Measurements from ENCODE around the gene EIF4G3. TPM values are rescaled to one million over a fixed set of nuclear protein-coding genes. Genes with fewer than 3 reads are reported as not detected.

EIF4G3 gene
- total and polyA plus RNA-seq, 10 of the 15 experiments (the other 5 are each of a cell fraction or from before 2014, with no cell fraction given), result 7.4 to 45.1 (median 29.1) TPM

DNA sequence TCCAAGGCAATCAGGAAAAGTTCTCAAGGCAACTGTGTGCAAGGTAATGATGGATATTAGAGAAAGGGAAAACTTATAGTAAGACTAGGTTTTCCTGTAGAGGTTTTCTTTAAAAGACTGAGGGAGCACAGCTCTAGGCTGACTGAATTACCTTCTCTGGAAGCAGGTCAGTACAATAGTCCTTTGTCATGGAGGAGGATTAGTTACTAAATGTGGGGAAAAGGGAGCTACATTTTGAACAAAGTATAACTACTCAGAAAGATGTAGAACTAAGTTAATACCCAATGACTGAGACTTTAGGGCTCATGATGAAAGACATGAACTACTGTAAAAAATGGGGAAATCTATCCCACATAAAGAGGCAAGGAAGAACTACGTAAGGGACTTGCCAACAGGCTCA, 241.0 kb downstream of the EIF4G3 start:
- CTCF ChIA-PET, result interaction anchor here (4.5 kb wide), 1 partner anchor 260 kb away, joined by 22 read pairs; no protein-coding TSS in a partner anchor
- intact Hi-C loops (cut with micrococcal nuclease; ENCODE audit: unreplicated experiment), result no loop called here

More for the DNA sequence above, 241.0 kb downstream of the EIF4G3 start:
- RAD21 ChIA-PET (ENCODE audit: unreplicated experiment), result no interaction called here
- Histone ChIP-seq H3K27me3 (replicated peaks in 1 of 2; ENCODE audit: control insufficient read depth in 2 of 2, insufficient read depth in 2 of 2, low read length in 1 of 2) (no peaks in the 10 kb centered on the region), H3K4me1 (ENCODE audit: control insufficient read depth, insufficient read depth, low read length) (peaks cover 15% of the 10 kb centered on the region), H3K36me3 (ENCODE audit: control insufficient read depth in 2 of 2, insufficient read depth in 2 of 2, low read length in 1 of 2) (peaks cover 0 to 3% of the 10 kb centered on the region in 2 experiments; a peak in 1 of 4 replicates), H3K27ac (ENCODE audit: control insufficient read depth, insufficient read depth) (no peak overlapping the region), H3K4me3 (no peak overlapping the region), H2AFZ (ENCODE audit: control insufficient read depth, low read depth, low read length) (no peak overlapping the region), H3K79me2 (ENCODE audit: control insufficient read depth, insufficient read depth, low read length) (no peaks in the 10 kb centered on the region), H3K9ac (ENCODE audit: control insufficient read depth, insufficient read depth, low read length) (no peak overlapping the region), H4K20me1 (ENCODE audit: control insufficient read depth, insufficient read depth) (no peaks in the 10 kb centered on the region), H3K4me2 (ENCODE audit: control insufficient read depth, insufficient read depth) (no peak overlapping the region), H3K9me3 (replicated peaks; ENCODE audit: control insufficient read depth, insufficient read depth, low read length) (no peaks in the 10 kb centered on the region)
- no peak for TF ChIP-seq CBX3 (IDR thresholded peaks at IDR 0.05; ENCODE audit: borderline replicate concordance, low read depth)
- no peak for TF ChIP-seq IKZF2 (IDR thresholded peaks at IDR 0.05)
- TF ChIP-seq IKZF1 (conservative IDR thresholded peaks at IDR 0.05), result no peak
- no peak for TF ChIP-seq POLR2AphosphoS2 (IDR thresholded peaks at IDR 0.05; ENCODE audit: low read depth, low read length)
- TF ChIP-seq REST (IDR thresholded peaks at IDR 0.05; ENCODE audit: low read depth, low read length), result no peak
- TF ChIP-seq POU2F2 (IDR thresholded peaks at IDR 0.05; ENCODE audit: borderline replicate concordance, low read depth, low read length), result no peak
- TF ChIP-seq IRF3 (IDR thresholded peaks at IDR 0.05), result no peak
- no peak for TF ChIP-seq YBX1 (IDR thresholded peaks at IDR 0.05)
- no peak for TF ChIP-seq PML (IDR thresholded peaks at IDR 0.05; ENCODE audit: low read length)
- TF ChIP-seq TBL1XR1 (IDR thresholded peaks at IDR 0.05; ENCODE audit: low read depth, low read length), result no peak
- no peak for TF ChIP-seq EP300 (IDR thresholded peaks at IDR 0.05; ENCODE audit: borderline replicate concordance in 1 of 2, control insufficient read depth in 1 of 2, low read depth in 2 of 2, low read length in 2 of 2)
- no peak for TF ChIP-seq SMAD1 (IDR thresholded peaks at IDR 0.05; ENCODE audit: low read depth, partially characterized antibody)
- TF ChIP-seq GATAD2B (conservative IDR thresholded peaks at IDR 0.05; ENCODE audit: low read depth), result no peak
- no peak for TF ChIP-seq SIX5 (IDR thresholded peaks at IDR 0.05; ENCODE audit: low read depth, low read length, severe bottlenecking)
- in situ Hi-C loops (cut with MboI), result no loop called here
- no peak for ATAC-seq
- no peak for FAIRE-seq
- SMC1A ChIA-PET (ENCODE audit: uncharacterized antibody, unreplicated experiment), result interaction anchor here (1.8 kb wide), 1 partner anchor 259 kb away, joined by 7 read pairs; no protein-coding TSS in a partner anchor
- BruUV-seq (replicated peaks), result no TSS peak
- 95% methylated on average over 1 of the region's 1 CpG for WGBS (ENCODE audit: insufficient coverage, insufficient replicate concordance, low lambda C conversion rate, missing lambda C conversion rate)
- DNase-seq (ENCODE audit: low read depth, low spot score), result no peak
- POLR2A ChIA-PET, result no interaction called here

Measured in GM12878 (cell line).